Hindlimb muscle (tissue), 1 donor: ENCODE measurements around the gene FCRL6. TPM values are rescaled to one million over a fixed set of nuclear protein-coding genes. Genes with fewer than 3 reads are reported as not detected.

Source experiments
- DNase-seq: peaks from one replicate; pipeline ENCODE4 v3.0.0-alpha.2; 2013
- polyA plus RNA-seq: library from polyadenylated mRNA; unstranded; fragments of 120-200 nt; gene quantifications from one replicate; pipeline ENCODE4 v1.2.1, GENCODE V29; 2013; ENCODE audit not compliant: insufficient read length

Gene FCRL6
- polyA plus RNA-seq, 1 donor, result not detected

- no peak for DNase-seq
Observed at GRCh38 chr1:159835862-159836525, 33.8 kb downstream of the FCRL6 start.

- DNase-seq, result no peak
Observed at GRCh38 chr1:159838715-159839114, 36.6 kb downstream of the FCRL6 start.

GRCh38 chr1:159839116-159839849, 37.1 kb downstream of the FCRL6 start:
- DNase-seq, result no peak

- no peak for DNase-seq
Observed at GRCh38 chr1:159841749-159842148, 39.6 kb downstream of the FCRL6 start.

GRCh38 chr1:159843459-159843858, 41.3 kb downstream of the FCRL6 start:
- no peak for DNase-seq

- DNase-seq, result no peak
Observed at GRCh38 chr1:159845751-159846629, 43.8 kb downstream of the FCRL6 start.

- no peak for DNase-seq
Observed at GRCh38 chr1:159847231-159847630, 45.1 kb downstream of the FCRL6 start.

GRCh38 chr1:159848326-159848725, 46.2 kb downstream of the FCRL6 start:
- no peak for DNase-seq

GRCh38 chr1:159849626-159850366, 47.6 kb downstream of the FCRL6 start:
- DNase-seq, result no peak

GRCh38 chr1:159851407-159851806, 49.2 kb downstream of the FCRL6 start:
- no peak for DNase-seq

- no peak for DNase-seq
Observed at GRCh38 chr1:159853417-159854115, 51.4 kb downstream of the FCRL6 start.

GRCh38 chr1:159854116-159854692, 52.0 kb downstream of the FCRL6 start:
- peak; percentile 65 for DNase-seq

- peak; percentile 87 for DNase-seq
Observed at GRCh38 chr1:159854693-159855192, 52.6 kb downstream of the FCRL6 start.

GRCh38 chr1:159855709-159856108, 53.5 kb downstream of the FCRL6 start:
- DNase-seq, result no peak

GRCh38 chr1:159856576-159856975, 54.4 kb downstream of the FCRL6 start:
- DNase-seq, result no peak

GRCh38 chr1:159857889-159858288, 55.7 kb downstream of the FCRL6 start:
- DNase-seq, result no peak

GRCh38 chr1:159859767-159860322, 57.7 kb downstream of the FCRL6 start:
- no peak for DNase-seq

GRCh38 chr1:159860456-159860855, 58.3 kb downstream of the FCRL6 start:
- no peak for DNase-seq

- no peak for DNase-seq
Observed at GRCh38 chr1:159861218-159861617, 59.1 kb downstream of the FCRL6 start.

- DNase-seq, result no peak
Observed at GRCh38 chr1:159862031-159862430, 59.9 kb downstream of the FCRL6 start.

GRCh38 chr1:159862557-159862956, 60.4 kb downstream of the FCRL6 start, which contains the start of gene VSIG8:
TSS of gene VSIG8 (minus strand) at chr1:159862657. CDS start at chr1:159862521, 136 bp downstream.
- no peak for DNase-seq
